Naive thymus-derived CD4-positive, alpha-beta T cell (primary cell): ENCODE data around the gene PCDHGB1. TPM values are rescaled to one million over a fixed set of nuclear protein-coding genes. Genes with fewer than 3 reads are reported as not detected.
"Not testable (repeated sequence)": the region's sequence is repeated elsewhere in the genome, so short reads cannot be mapped to it uniquely, and the experiment has no call there.

ENCODE experiments used
- ATAC-seq: fragments of 150-1000 bp; cut with Tn5 transposase; 2 replicates; pipeline ENCODE4 v1.10.0; 2021; ENCODE audit warnings: mild to moderate bottlenecking, moderate library complexity
- CTCF ChIA-PET: fragments of 350-600 bp; sonication (Branson Sonifier 250); formaldehyde crosslinking; loops from one replicate; lab custom pipeline; 2021; ENCODE audit warnings: antibody characterized with exemption; lab: Charles Lee
- POLR2A ChIA-PET: fragments of 350-600 bp; sonication (Branson Sonifier 250); formaldehyde crosslinking; loops from one replicate; lab custom pipeline; 2021; ENCODE audit warnings: antibody characterized with exemption, inconsistent platforms; lab: Charles Lee
- DNase-seq, 9 donors: peaks; one replicate each; pipeline versions ENCODE4 v3.0.0 to v3.0.0-alpha.2; 2020 to 2022; ENCODE audit warnings: mixed read lengths in 1 of 9
- H3K27ac ChIP-seq: one replicate; pipeline ENCODE4 v1.7.0; 2013; ENCODE audit warnings: mild to moderate bottlenecking, low read depth, low read length, moderate library complexity
- H3K27me3 ChIP-seq, 2 donors: one replicate each; pipeline ENCODE4 v1.7.0; 2013; ENCODE audit warnings: low read length in 2 of 2, mild to moderate bottlenecking in 2 of 2, moderate library complexity in 2 of 2; ENCODE audit not compliant: control insufficient read depth in 2 of 2, insufficient read depth in 2 of 2
- H3K36me3 ChIP-seq, 3 experiments: 1 replicate in 2 of 3; 2 replicates in 1 of 3; pipeline ENCODE4 v1.7.0; 2013; ENCODE audit warnings: low read length in 3 of 3, mild to moderate bottlenecking in 3 of 3, moderate library complexity in 1 of 3; ENCODE audit not compliant: insufficient read depth in 3 of 3, control insufficient read depth in 2 of 3
- H3K4me1 ChIP-seq, 2 donors: one replicate each; pipeline ENCODE4 v1.7.0; 2013; ENCODE audit warnings: low read length in 2 of 2, mild to moderate bottlenecking in 2 of 2, moderate library complexity in 1 of 2; ENCODE audit not compliant: control insufficient read depth in 2 of 2, insufficient read depth in 2 of 2
- H3K4me3 ChIP-seq: 2 replicates; pipeline ENCODE4 v1.7.0; 2013; ENCODE audit warnings: mild to moderate bottlenecking, low read length
- H3K9me3 ChIP-seq, 3 experiments: 1 replicate in 2 of 3; 2 replicates in 1 of 3; pipeline ENCODE4 v1.7.0; 2013; ENCODE audit warnings: low read length in 3 of 3; ENCODE audit not compliant: control insufficient read depth in 2 of 3
- H3K27ac Mint-ChIP-seq, 9 donors: one replicate each; pipeline ENCODE4 v1.8.0; 2020 to 2022; ENCODE audit warnings: mixed read lengths in 9 of 9, mild to moderate bottlenecking in 8 of 9, moderate library complexity in 5 of 9, inconsistent platforms in 2 of 9
- H3K27me3 Mint-ChIP-seq, 5 donors: one replicate each; pipeline ENCODE4 v1.8.0; 2021 to 2022; ENCODE audit warnings: mixed read lengths in 5 of 5, mild to moderate bottlenecking in 1 of 5
- H3K36me3 Mint-ChIP-seq, 5 donors: one replicate each; pipeline ENCODE4 v1.8.0; 2020 to 2022; ENCODE audit warnings: mixed read lengths in 5 of 5, mild to moderate bottlenecking in 3 of 5, inconsistent platforms in 1 of 5
- H3K4me1 Mint-ChIP-seq, 7 donors: one replicate each; pipeline ENCODE4 v1.8.0; 2020 to 2022; ENCODE audit warnings: mixed read lengths in 7 of 7, mild to moderate bottlenecking in 3 of 7, inconsistent platforms in 1 of 7
- H3K4me3 Mint-ChIP-seq, 10 donors: one replicate each; pipeline ENCODE4 v1.8.0; 2020 to 2022; ENCODE audit warnings: mild to moderate bottlenecking in 10 of 10, mixed read lengths in 10 of 10, moderate library complexity in 6 of 10, inconsistent platforms in 2 of 10
- H3K9me3 Mint-ChIP-seq, 11 donors: one replicate each; pipeline ENCODE4 v1.8.0; 2020 to 2022; ENCODE audit warnings: mixed read lengths in 11 of 11, mild to moderate bottlenecking in 4 of 11, inconsistent platforms in 1 of 11, moderate library complexity in 1 of 11
- intact Hi-C, 2 donors: fragments of 100-400 bp; cut with micrococcal nuclease; formaldehyde crosslinking; loops; one replicate each; pipeline ENCODE4 v1.15.1; 2023
- polyA plus RNA-seq, 2 donors: library from polyadenylated mRNA; unstranded; fragments of 300-500 nt; fragmentation: Illumina TruSeq; gene quantifications; one replicate each; pipeline ENCODE4 v1.2.3, GENCODE V29; 2021
- total RNA-seq, 6 experiments: library from RNA in 5 of 6; stranded (reverse) in 5 of 6; gene quantifications; 1 replicate in 5 of 6; 2 replicates in 1 of 6; pipeline ENCODE4 v1.2.3 and lab custom pipeline; 2021 to 2026

The PCDHGB1 gene
- total and polyA plus RNA-seq, 7 experiments from 2014 or later, result 0.24 TPM; not detected in 6

GRCh38 chr5:141387557-141388311 lies 37.8 kb downstream of the PCDHGB1 start, which contains the start of gene PCDHGB4:
PCDHGB4 (plus strand) TSS chr5:141387698; CDS start chr5:141387885, 187 bp downstream.
- H3K27ac ChIP-seq, H3K4me1 Mint-ChIP-seq, H3K36me3 ChIP-seq, CTCF ChIA-PET, H3K27ac Mint-ChIP-seq, POLR2A ChIA-PET, intact Hi-C loops, H3K4me3 ChIP-seq, H3K4me1 ChIP-seq: not testable (repeated sequence)
- Mint-ChIP-seq H3K9me3 (peaks cover 0 to 90% (median 56%) of the 10 kb centered on the region in 11 donors), H3K27me3 (peaks cover 36 to 85% (median 81%) of the 10 kb centered on the region in 5 donors), H3K4me3 (peak within 1 kb of the TSS in 9 of 10 donors; percentile 19 to 68 (median 50)), H3K36me3 (peaks cover 5 to 31% (median 10%) of the 10 kb centered on the region in 5 donors)
- DNase-seq, result peak in 3 of 9 donors; percentile 8 to 24 (median 8)
- peak; percentile 74 for ATAC-seq
- peaks cover 4 to 16% of the 10 kb centered on the region in 2 donors for H3K27me3 ChIP-seq
- H3K9me3 ChIP-seq, result peaks cover 0 to 45% (median 0%) of the 10 kb centered on the region in 3 experiments

GRCh38 chr5:141388661-141389060 lies 38.8 kb downstream of the PCDHGB1 start:
- no peaks in the 10 kb centered on the region for H3K4me1 ChIP-seq
- H3K4me3 ChIP-seq, result no peak overlapping the region
- Mint-ChIP-seq H3K36me3 (peaks cover 5 to 35% (median 10%) of the 10 kb centered on the region in 5 donors), H3K4me1 (peaks cover 0 to 3% (median 0%) of the 10 kb centered on the region in 7 donors), H3K27ac (no peak overlapping the region), H3K4me3 (peak overlapping the region in 1 of 10 donors; percentile 27), H3K9me3 (peaks cover 0 to 90% (median 57%) of the 10 kb centered on the region in 11 donors), H3K27me3 (peaks cover 29 to 85% (median 79%) of the 10 kb centered on the region in 5 donors)
- ChIA-PET CTCF (no interaction called here), POLR2A (no interaction called here)
- no peak overlapping the region for H3K27ac ChIP-seq
- H3K9me3 ChIP-seq, result peaks cover 0 to 45% (median 0%) of the 10 kb centered on the region in 3 experiments
- no peaks in the 10 kb centered on the region for H3K36me3 ChIP-seq
- no peak for ATAC-seq
- intact Hi-C loops, result no loop called here
- peaks cover 4 to 14% of the 10 kb centered on the region in 2 donors for H3K27me3 ChIP-seq
- DNase-seq, result no peak

- DNase-seq (no peak), ATAC-seq (no peak)
- H3K4me1 Mint-ChIP-seq, result peaks cover 0 to 3% (median 0%) of the 10 kb centered on the region in 7 donors
- intact Hi-C loops, result no loop called here
- H3K27ac ChIP-seq, result no peak overlapping the region
- peaks cover 0 to 90% (median 60%) of the 10 kb centered on the region in 11 donors for H3K9me3 Mint-ChIP-seq
- H3K27me3 Mint-ChIP-seq, result peaks cover 30 to 85% (median 78%) of the 10 kb centered on the region in 5 donors
- H3K4me3 Mint-ChIP-seq, result peak overlapping the region in 2 of 10 donors; percentile 10 to 13
- peaks cover 4 to 14% of the 10 kb centered on the region in 2 donors for H3K27me3 ChIP-seq
- peaks cover 5 to 41% (median 10%) of the 10 kb centered on the region in 5 donors for H3K36me3 Mint-ChIP-seq
- no peak overlapping the region for H3K4me3 ChIP-seq
- no peaks in the 10 kb centered on the region for H3K36me3 ChIP-seq
- no peaks in the 10 kb centered on the region for H3K4me1 ChIP-seq
- ChIA-PET CTCF (interaction anchor here (1.0 kb wide), 1 partner anchor 28 kb away, joined by 3 read pairs; the partner anchor contains the start of gene PCDHGB7), POLR2A (no interaction called here)
- H3K27ac Mint-ChIP-seq, result peak overlapping the region in 2 of 9 donors; percentile 55 to 77
- peaks cover 0 to 45% (median 0%) of the 10 kb centered on the region in 3 experiments for H3K9me3 ChIP-seq
These were observed 39.5 kb downstream of the PCDHGB1 start for GRCh38 chr5:141389153-141390042.

GRCh38 chr5:141392429-141393198 lies 42.7 kb downstream of the PCDHGB1 start, which contains the start of gene PCDHGA8:
PCDHGA8 (plus strand) TSS chr5:141392633; CDS start chr5:141392814, 181 bp downstream.
- DNase-seq, result no peak
- H3K4me3 ChIP-seq, result no peak within 1 kb of the TSS
- Mint-ChIP-seq H3K4me1 (peaks cover 0 to 3% (median 0%) of the 10 kb centered on the region in 7 donors), H3K4me3 (peak within 1 kb of the TSS in 3 of 10 donors; percentile 2 to 64 (median 25)), H3K36me3 (peaks cover 3 to 30% (median 10%) of the 10 kb centered on the region in 5 donors), H3K27ac (peak within 1 kb of the TSS in 1 of 9 donors; percentile 6), H3K9me3 (peaks cover 0 to 88% (median 53%) of the 10 kb centered on the region in 11 donors), H3K27me3 (peaks cover 31 to 82% (median 75%) of the 10 kb centered on the region in 5 donors)
- no peaks in the 10 kb centered on the region for H3K36me3 ChIP-seq
- peaks cover 0 to 39% (median 0%) of the 10 kb centered on the region in 3 experiments for H3K9me3 ChIP-seq
- peaks cover 4 to 12% of the 10 kb centered on the region in 2 donors for H3K27me3 ChIP-seq
- ChIA-PET POLR2A (no interaction called here), CTCF (no interaction called here)
- intact Hi-C loops, result no loop called here
- no peak within 1 kb of the TSS for H3K27ac ChIP-seq
- H3K4me1 ChIP-seq, result no peaks in the 10 kb centered on the region
- ATAC-seq, result no peak

GRCh38 chr5:141393267-141393666 lies 43.4 kb downstream of the PCDHGB1 start:
- intact Hi-C loops, result no loop called here
- Mint-ChIP-seq H3K9me3 (peaks cover 0 to 87% (median 51%) of the 10 kb centered on the region in 11 donors), H3K27ac (peak overlapping the region in 1 of 9 donors; percentile 6), H3K27me3 (peaks cover 30 to 84% (median 74%) of the 10 kb centered on the region in 5 donors), H3K4me1 (peaks cover 0 to 3% (median 0%) of the 10 kb centered on the region in 7 donors), H3K36me3 (peaks cover 3 to 29% (median 10%) of the 10 kb centered on the region in 5 donors), H3K4me3 (no peak overlapping the region)
- H3K4me3 ChIP-seq, result no peak overlapping the region
- DNase-seq (no peak), ATAC-seq (no peak)
- ChIA-PET POLR2A (no interaction called here), CTCF (no interaction called here)
- H3K9me3 ChIP-seq, result peaks cover 0 to 38% (median 0%) of the 10 kb centered on the region in 3 experiments
- peaks cover 4 to 12% of the 10 kb centered on the region in 2 donors for H3K27me3 ChIP-seq
- no peak overlapping the region for H3K27ac ChIP-seq
- no peaks in the 10 kb centered on the region for H3K36me3 ChIP-seq
- no peaks in the 10 kb centered on the region for H3K4me1 ChIP-seq
